ENCODE results near the gene KSR1.

The KSR1 gene

GRCh38 chr17:27571563-27572352, 115.5 kb downstream of the KSR1 start:
- no peak overlapping the region for H3K27ac ChIP-seq (ENCODE audit: low read depth, low read length)
- no CpG with 5 or more reads among the region's 12 CpGs for WGBS (ENCODE audit: extremely low coverage, insufficient coverage, low lambda C conversion rate)

DNA sequence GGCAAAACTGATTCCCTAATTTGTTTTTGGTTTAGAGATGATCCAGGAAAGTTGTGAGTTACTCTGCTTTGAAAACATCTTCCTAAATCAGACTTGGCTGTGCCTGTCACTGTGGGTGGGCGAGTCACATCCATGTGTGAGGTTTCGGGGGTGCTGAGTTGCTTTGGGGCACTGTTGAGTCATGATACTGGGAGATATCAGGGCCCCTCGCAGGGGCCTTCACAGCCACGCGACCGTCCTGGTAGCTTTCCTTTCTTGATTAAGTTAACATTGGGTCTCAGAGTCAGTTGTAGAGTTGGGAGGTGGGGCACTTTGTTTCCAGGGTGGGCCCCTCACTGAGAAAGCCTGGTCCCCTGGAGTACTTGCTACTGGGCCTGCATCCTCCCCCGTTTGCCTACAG, 116.4 kb downstream of the KSR1 start:
- peak overlapping the region; percentile 59 for H3K56ac ChIP-seq (ENCODE audit: low read length)
- no peak overlapping the region for H4K5ac ChIP-seq (ENCODE audit: low read length)
- H3K79me1 ChIP-seq (ENCODE audit: low read length), result peaks cover 15% of the 10 kb centered on the region
- no peak overlapping the region for H3K9ac ChIP-seq (ENCODE audit: low read length)
- peak overlapping the region; percentile 70 for H3K18ac ChIP-seq (ENCODE audit: low read length)
- no peak overlapping the region for H3K4me2 ChIP-seq (ENCODE audit: low read length)
- H3K27me3 ChIP-seq (ENCODE audit: insufficient read depth, low read length, poor library complexity), result no peaks in the 10 kb centered on the region
- H3K4me1 ChIP-seq (ENCODE audit: control insufficient read depth, low read depth, low read length), result peaks cover 63% of the 10 kb centered on the region
- H2BK15ac ChIP-seq (replicated peaks; ENCODE audit: low read depth), result no peak overlapping the region
- no peak overlapping the region for H3K27ac ChIP-seq (ENCODE audit: low read depth, low read length)
- no peak overlapping the region for H3K4me3 ChIP-seq (ENCODE audit: low read length)
- H3K79me2 ChIP-seq (ENCODE audit: control insufficient read depth, insufficient read depth, low read length), result peaks cover 7% of the 10 kb centered on the region
- no peak overlapping the region for H4K8ac ChIP-seq (ENCODE audit: low read depth, low read length)
- peak; percentile 58 for DNase-seq
- H2AK5ac ChIP-seq (ENCODE audit: low read length), result no peak overlapping the region
- no peak overlapping the region for H3K23ac ChIP-seq (ENCODE audit: low read length)
- H2BK5ac ChIP-seq (ENCODE audit: low read length), result no peak overlapping the region
- no peaks in the 10 kb centered on the region for H3K36me3 ChIP-seq (ENCODE audit: control insufficient read depth, insufficient read depth, low read length)
- WGBS (ENCODE audit: extremely low coverage, insufficient coverage, low lambda C conversion rate), result no CpG with 5 or more reads among the region's 7 CpGs
- peak overlapping the region; percentile 17 for H2BK120ac ChIP-seq (ENCODE audit: low read depth, low read length)
- peak overlapping the region; percentile 43 for H3K4ac ChIP-seq (ENCODE audit: low read depth, low read length)

More at GRCh38 chr17:27571563-27572352, 115.5 kb downstream of the KSR1 start:
- no peaks in the 10 kb centered on the region for H3K36me3 ChIP-seq (ENCODE audit: control insufficient read depth, insufficient read depth, low read length)
- H4K5ac ChIP-seq (ENCODE audit: low read length), result no peak overlapping the region
- H2BK5ac ChIP-seq (ENCODE audit: low read length), result no peak overlapping the region
- H3K4me3 ChIP-seq (ENCODE audit: low read length), result no peak overlapping the region
- no peaks in the 10 kb centered on the region for H3K27me3 ChIP-seq (ENCODE audit: insufficient read depth, low read length, poor library complexity)
- H2BK120ac ChIP-seq (ENCODE audit: low read depth, low read length), result no peak overlapping the region
- no peak overlapping the region for H4K8ac ChIP-seq (ENCODE audit: low read depth, low read length)
- H2BK15ac ChIP-seq (replicated peaks; ENCODE audit: low read depth), result no peak overlapping the region
- peaks cover 56% of the 10 kb centered on the region for H3K4me1 ChIP-seq (ENCODE audit: control insufficient read depth, low read depth, low read length)
- no peak overlapping the region for H3K18ac ChIP-seq (ENCODE audit: low read length)
- peak overlapping the region; percentile 28 for H3K4ac ChIP-seq (ENCODE audit: low read depth, low read length)
- H3K79me2 ChIP-seq (ENCODE audit: control insufficient read depth, insufficient read depth, low read length), result peaks cover 7% of the 10 kb centered on the region
- H3K56ac ChIP-seq (ENCODE audit: low read length), result no peak overlapping the region
- no peak for DNase-seq
- no peak overlapping the region for H2AK5ac ChIP-seq (ENCODE audit: low read length)
- H3K79me1 ChIP-seq (ENCODE audit: low read length), result peaks cover 16% of the 10 kb centered on the region
- H3K23ac ChIP-seq (ENCODE audit: low read length), result no peak overlapping the region
- no peak overlapping the region for H3K9ac ChIP-seq (ENCODE audit: low read length)
- H3K4me2 ChIP-seq (ENCODE audit: low read length), result no peak overlapping the region

- DNase-seq, result no peak
- Histone ChIP-seq H3K23ac (ENCODE audit: low read length) (no peak overlapping the region), H3K27ac (ENCODE audit: low read depth, low read length) (peak overlapping the region; percentile 6), H3K4ac (ENCODE audit: low read depth, low read length) (no peak overlapping the region), H3K79me2 (ENCODE audit: control insufficient read depth, insufficient read depth, low read length) (peaks cover 7% of the 10 kb centered on the region), H3K9ac (ENCODE audit: low read length) (no peak overlapping the region), H3K36me3 (ENCODE audit: control insufficient read depth, insufficient read depth, low read length) (no peaks in the 10 kb centered on the region), H3K56ac (ENCODE audit: low read length) (no peak overlapping the region), H2BK15ac (replicated peaks; ENCODE audit: low read depth) (no peak overlapping the region), H2BK120ac (ENCODE audit: low read depth, low read length) (peak overlapping the region; percentile 30), H4K8ac (ENCODE audit: low read depth, low read length) (no peak overlapping the region), H2BK5ac (ENCODE audit: low read length) (peak overlapping the region; percentile 22), H3K79me1 (ENCODE audit: low read length) (peaks cover 15% of the 10 kb centered on the region), H3K4me2 (ENCODE audit: low read length) (no peak overlapping the region), H3K27me3 (ENCODE audit: insufficient read depth, low read length, poor library complexity) (no peaks in the 10 kb centered on the region), H3K18ac (ENCODE audit: low read length) (peak overlapping the region; percentile 22), H3K4me1 (ENCODE audit: control insufficient read depth, low read depth, low read length) (peaks cover 68% of the 10 kb centered on the region), H2AK5ac (ENCODE audit: low read length) (no peak overlapping the region), H4K5ac (ENCODE audit: low read length) (no peak overlapping the region), H3K4me3 (ENCODE audit: low read length) (no peak overlapping the region)
- no CpG with 5 or more reads among the region's 5 CpGs for WGBS (ENCODE audit: extremely low coverage, insufficient coverage, low lambda C conversion rate)
Observed at GRCh38 chr17:27573548-27573947, 117.3 kb downstream of the KSR1 start.

- Histone ChIP-seq H3K18ac (ENCODE audit: low read length) (peak overlapping the region; percentile 30), H3K27me3 (ENCODE audit: insufficient read depth, low read length, poor library complexity) (no peaks in the 10 kb centered on the region), H2AK5ac (ENCODE audit: low read length) (no peak overlapping the region), H3K4me2 (ENCODE audit: low read length) (no peak overlapping the region), H4K8ac (ENCODE audit: low read depth, low read length) (no peak overlapping the region), H2BK5ac (ENCODE audit: low read length) (peak overlapping the region; percentile 81), H2BK120ac (ENCODE audit: low read depth, low read length) (no peak overlapping the region), H3K9ac (ENCODE audit: low read length) (no peak overlapping the region), H3K4me1 (ENCODE audit: control insufficient read depth, low read depth, low read length) (peaks cover 66% of the 10 kb centered on the region), H3K56ac (ENCODE audit: low read length) (no peak overlapping the region), H3K4ac (ENCODE audit: low read depth, low read length) (no peak overlapping the region), H3K36me3 (ENCODE audit: control insufficient read depth, insufficient read depth, low read length) (no peaks in the 10 kb centered on the region), H3K79me1 (ENCODE audit: low read length) (peaks cover 15% of the 10 kb centered on the region), H3K27ac (ENCODE audit: low read depth, low read length) (no peak overlapping the region), H3K79me2 (ENCODE audit: control insufficient read depth, insufficient read depth, low read length) (peaks cover 7% of the 10 kb centered on the region), H4K5ac (ENCODE audit: low read length) (no peak overlapping the region), H2BK15ac (replicated peaks; ENCODE audit: low read depth) (no peak overlapping the region), H3K23ac (ENCODE audit: low read length) (no peak overlapping the region), H3K4me3 (ENCODE audit: low read length) (no peak overlapping the region)
- peak; percentile 95 for DNase-seq
- no CpG with 5 or more reads among the region's 4 CpGs for WGBS (ENCODE audit: extremely low coverage, insufficient coverage, low lambda C conversion rate)
Observed at GRCh38 chr17:27573971-27574525, 117.8 kb downstream of the KSR1 start.

- Histone ChIP-seq H2AK5ac (ENCODE audit: low read length) (peak overlapping the region; percentile 35), H3K79me1 (ENCODE audit: low read length) (peaks cover 9% of the 10 kb centered on the region), H2BK5ac (ENCODE audit: low read length) (peak overlapping the region; percentile 81), H3K4ac (ENCODE audit: low read depth, low read length) (peak overlapping the region; percentile 6), H2BK15ac (replicated peaks; ENCODE audit: low read depth) (no peak overlapping the region), H4K5ac (ENCODE audit: low read length) (no peak overlapping the region), H3K27ac (ENCODE audit: low read depth, low read length) (no peak overlapping the region), H3K23ac (ENCODE audit: low read length) (no peak overlapping the region), H3K27me3 (ENCODE audit: insufficient read depth, low read length, poor library complexity) (no peaks in the 10 kb centered on the region), H3K4me2 (ENCODE audit: low read length) (no peak overlapping the region), H3K79me2 (ENCODE audit: control insufficient read depth, insufficient read depth, low read length) (peaks cover 3% of the 10 kb centered on the region), H3K56ac (ENCODE audit: low read length) (peak overlapping the region; percentile 44), H3K4me3 (ENCODE audit: low read length) (no peak overlapping the region), H3K9ac (ENCODE audit: low read length) (no peak overlapping the region), H4K8ac (ENCODE audit: low read depth, low read length) (no peak overlapping the region), H3K36me3 (ENCODE audit: control insufficient read depth, insufficient read depth, low read length) (no peaks in the 10 kb centered on the region), H3K18ac (ENCODE audit: low read length) (peak overlapping the region; percentile 15), H3K4me1 (ENCODE audit: control insufficient read depth, low read depth, low read length) (peaks cover 56% of the 10 kb centered on the region), H2BK120ac (ENCODE audit: low read depth, low read length) (no peak overlapping the region)
- no peak for DNase-seq
- WGBS (ENCODE audit: extremely low coverage, insufficient coverage, low lambda C conversion rate), result no CpG with 5 or more reads among the region's 3 CpGs
Observed at GRCh38 chr17:27575096-27575911, 119.1 kb downstream of the KSR1 start.
